AG10803 (cell line): ENCODE measurements around the gene SULT1C2.

Experiments used
- DNase-seq: peaks from one replicate; pipeline ENCODE4 v3.0.0; 2010; ENCODE audit warnings: low read depth
- H3K4me3 ChIP-seq: 2 replicates; pipeline ENCODE4 v1.5.1; 2011; ENCODE audit warnings: mild to moderate bottlenecking, low read length, control low read depth
- CTCF ChIP-seq: conservative IDR thresholded peaks from 2 replicates; pipeline ENCODE4 v1.5.1; 2011; ENCODE audit warnings: mild to moderate bottlenecking, low read length, control low read depth, inconsistent platforms

SULT1C2 gene

GRCh38 chr2:108324531-108325255 is 36.0 kb downstream of the SULT1C2 start:
- no peak overlapping the region for H3K4me3 ChIP-seq
- no peak for TF ChIP-seq CTCF
- peak; percentile 62 for DNase-seq

- DNase-seq, result peak; percentile 7
- no peak overlapping the region for H3K4me3 ChIP-seq
- no peak for TF ChIP-seq CTCF
These were observed 37.1 kb downstream of the SULT1C2 start for GRCh38 chr2:108325756-108326155.

- DNase-seq, result no peak
- H3K4me3 ChIP-seq, result no peak overlapping the region
- no peak for TF ChIP-seq CTCF
These were observed 41.1 kb downstream of the SULT1C2 start for GRCh38 chr2:108329771-108330170.

- H3K4me3 ChIP-seq, result no peak overlapping the region
- peak; percentile 40 for DNase-seq
- no peak for TF ChIP-seq CTCF
These were observed 42.3 kb downstream of the SULT1C2 start for GRCh38 chr2:108330979-108331378.

GRCh38 chr2:108345951-108346350 is 57.3 kb downstream of the SULT1C2 start:
- TF ChIP-seq CTCF, result no peak
- H3K4me3 ChIP-seq, result no peak overlapping the region
- DNase-seq, result no peak

GRCh38 chr2:108346827-108347226 is 58.1 kb downstream of the SULT1C2 start:
- no peak for TF ChIP-seq CTCF
- no peak for DNase-seq
- no peak overlapping the region for H3K4me3 ChIP-seq

- H3K4me3 ChIP-seq, result no peak overlapping the region
- no peak for DNase-seq
- TF ChIP-seq CTCF, result no peak
These were observed 59.1 kb downstream of the SULT1C2 start for GRCh38 chr2:108347786-108348185.
